Uterus (tissue), 2 donors: Measurements from ENCODE around the gene ZNF653.

Source experiments
- CTCF ChIP-seq, 4 experiments: fragments of 200-600 bp in 2 of 4; fragments of 450-650 bp in 2 of 4; sonication (generic) in 2 of 4; IDR thresholded peaks; one replicate each; pipeline ENCODE4 v1.5.1; 2016 to 2019; ENCODE audit warnings: antibody characterized with exemption in 4 of 4, mild to moderate bottlenecking in 2 of 4, moderate library complexity in 1 of 4
- POLR2A ChIP-seq, 2 donors: fragments of 450-650 bp; IDR thresholded peaks; one replicate each; pipeline ENCODE4 v1.6.1; 2016; ENCODE audit warnings: antibody characterized with exemption in 2 of 2, mild to moderate bottlenecking in 1 of 2, moderate library complexity in 1 of 2

- no peak for TF ChIP-seq CTCF (IDR thresholded peaks at IDR 0.05)
- no peak for TF ChIP-seq POLR2A (IDR thresholded peaks at IDR 0.05)
These were observed 31.9 kb downstream of the ZNF653 start for GRCh38 chr19:11473725-11474124.
